NCI-H526 treated with DMSO at 0.1 percent for 48 hours (cell line): ENCODE results near the gene AGO4.
"Not testable (repeated sequence)": the region's sequence is repeated elsewhere in the genome, so short reads cannot be mapped to it uniquely, and the experiment has no call there.

ENCODE experiments used
- DNase-seq: peaks from one replicate; lab custom pipeline; 2025; lab: John Stamatoyannopoulos, UW

The AGO4 gene

DNA sequence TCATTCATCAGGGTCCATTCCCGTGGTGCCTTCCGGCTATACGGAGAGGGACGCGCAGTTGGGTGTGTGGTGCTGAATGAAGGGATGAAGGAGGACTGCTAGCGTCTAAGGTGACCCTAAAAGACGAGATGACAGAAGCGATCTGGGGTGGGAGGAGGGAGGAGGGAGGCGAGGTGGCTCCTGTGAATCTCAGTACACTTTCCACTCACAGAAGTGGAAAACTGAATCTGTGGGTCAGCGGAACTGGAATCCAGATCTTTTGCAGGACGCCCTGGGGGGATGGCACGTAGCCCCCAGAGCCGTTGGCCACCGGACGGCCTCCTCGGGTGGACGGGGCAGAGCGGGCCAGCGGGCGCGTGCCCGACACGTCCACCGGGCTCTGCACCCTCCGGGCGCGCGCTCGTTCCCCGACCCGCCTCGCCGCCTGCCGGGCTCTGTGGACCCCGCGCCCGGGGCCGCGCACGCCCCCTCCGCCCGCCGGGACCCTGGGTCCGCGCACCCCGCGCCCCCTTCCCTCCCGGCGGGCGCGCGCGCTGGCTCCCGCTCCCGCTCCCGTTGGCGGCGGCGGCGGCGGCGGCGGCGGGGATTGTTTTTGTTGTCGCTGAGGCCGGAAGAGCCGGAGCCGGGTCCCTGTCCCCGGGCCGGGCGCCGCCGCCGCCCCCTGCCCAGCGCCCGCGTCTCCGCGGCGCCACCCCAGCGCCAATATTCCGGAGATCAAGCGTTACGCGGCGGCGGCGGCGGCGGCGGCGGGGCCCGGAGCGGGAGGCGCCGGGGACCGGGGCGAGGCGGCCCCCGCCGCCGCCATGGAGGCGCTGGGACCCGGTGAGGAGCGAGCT is at the start of gene AGO4:
Gene AGO4 (plus strand): TSS at position 403 of the 836 bp plus-strand sequence. CDS start 401 bp downstream, at position 804.
- peak; percentile 27 for DNase-seq

DNA sequence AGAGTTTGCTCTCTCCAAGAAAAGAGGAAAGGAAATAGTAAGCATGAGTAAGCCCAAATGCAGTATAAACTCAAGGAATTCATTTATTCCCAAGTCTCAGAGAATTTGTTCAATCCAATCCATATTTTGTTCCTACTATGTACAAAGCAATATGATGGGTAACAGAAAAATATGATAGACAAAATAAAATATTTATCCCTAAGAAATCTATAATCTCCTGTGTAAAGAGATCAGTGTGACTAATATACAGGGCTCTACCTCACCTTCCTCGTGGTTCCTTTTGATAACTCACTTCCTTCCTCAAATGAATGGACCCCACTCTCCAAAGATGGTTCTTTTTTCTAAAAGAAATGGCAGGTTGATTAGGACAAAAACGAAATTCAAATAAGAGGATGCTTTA is 45.7 kb upstream of the AGO4 start:
- no peak for DNase-seq

DNA sequence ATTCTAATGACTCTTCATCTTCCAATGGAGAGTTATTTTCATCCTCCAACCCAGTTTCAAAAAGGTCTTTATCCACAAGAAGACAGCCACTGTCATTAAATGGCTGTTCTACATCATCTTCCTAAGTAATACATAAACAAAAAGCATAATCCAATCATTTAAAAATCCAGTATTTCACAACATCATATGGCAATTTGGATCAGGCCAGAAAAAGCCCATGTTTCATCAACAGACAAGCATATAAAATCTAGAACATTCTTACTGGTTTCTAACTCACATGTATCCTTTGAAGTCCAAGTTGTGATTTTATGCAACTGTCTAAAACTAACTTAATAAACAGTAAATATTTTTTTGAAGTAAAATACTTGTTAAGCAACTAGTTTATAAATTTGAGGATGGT is 44.6 kb upstream of the AGO4 start:
- DNase-seq, result no peak

DNA sequence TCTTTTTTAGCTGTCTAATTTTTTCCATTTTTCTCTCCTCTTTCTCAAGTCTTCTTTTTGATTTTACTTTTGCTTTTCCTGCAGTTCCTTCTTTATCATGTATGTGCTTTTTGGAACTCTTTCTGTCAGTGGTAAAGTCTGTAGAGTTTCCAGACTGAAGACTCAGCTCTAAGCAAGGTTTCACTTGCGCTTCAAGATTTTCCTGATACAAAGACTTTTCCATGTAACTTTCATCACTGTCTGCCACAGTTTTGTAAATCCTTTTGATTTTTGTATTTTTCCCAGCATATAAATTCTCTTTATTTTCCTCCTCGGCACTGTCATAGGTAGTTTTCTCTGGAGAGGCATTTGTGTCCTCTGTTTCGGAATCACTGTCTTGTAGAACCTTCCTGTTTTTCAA is 43.5 kb upstream of the AGO4 start:
- DNase-seq, result no peak

DNA sequence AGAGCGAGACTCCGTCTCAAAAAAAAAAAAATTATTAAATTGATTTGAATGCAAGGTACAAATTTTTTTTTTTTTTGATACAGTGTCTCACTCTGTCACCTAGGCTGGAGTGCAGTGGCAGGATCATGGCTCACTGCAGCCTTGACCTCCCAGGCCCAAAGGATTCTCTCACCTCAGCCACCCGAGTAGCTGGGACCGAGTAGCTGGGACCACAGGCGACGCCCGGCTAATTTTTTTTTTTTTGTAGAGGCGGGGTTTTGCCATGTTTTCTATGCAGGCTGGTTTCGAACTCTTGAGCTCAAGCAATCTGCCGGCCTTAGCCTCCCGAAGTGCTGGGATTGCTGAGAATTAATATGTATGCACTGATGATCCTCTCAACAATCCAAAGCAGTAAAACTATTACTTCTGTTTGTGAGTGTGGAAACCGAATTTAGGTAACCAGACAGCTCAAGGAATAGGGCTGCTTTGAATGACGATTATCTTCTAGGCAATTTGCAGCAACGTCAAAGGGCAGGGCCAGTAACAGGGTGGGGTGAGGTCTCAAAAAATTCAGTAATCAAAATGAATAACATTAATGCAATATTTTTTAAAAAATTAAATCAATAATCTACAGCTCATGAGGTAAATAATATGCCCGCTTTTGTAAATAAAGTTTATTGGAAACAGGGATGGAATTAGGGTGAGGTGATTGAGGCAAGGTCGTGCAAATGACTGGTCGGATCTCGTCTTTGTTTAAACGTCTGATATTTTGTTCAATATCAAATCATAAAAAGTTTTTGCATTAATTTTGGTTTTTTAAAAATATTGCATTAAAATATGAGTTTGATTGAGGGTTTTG is 39.2 kb upstream of the AGO4 start:
- DNase-seq, result no peak

DNA sequence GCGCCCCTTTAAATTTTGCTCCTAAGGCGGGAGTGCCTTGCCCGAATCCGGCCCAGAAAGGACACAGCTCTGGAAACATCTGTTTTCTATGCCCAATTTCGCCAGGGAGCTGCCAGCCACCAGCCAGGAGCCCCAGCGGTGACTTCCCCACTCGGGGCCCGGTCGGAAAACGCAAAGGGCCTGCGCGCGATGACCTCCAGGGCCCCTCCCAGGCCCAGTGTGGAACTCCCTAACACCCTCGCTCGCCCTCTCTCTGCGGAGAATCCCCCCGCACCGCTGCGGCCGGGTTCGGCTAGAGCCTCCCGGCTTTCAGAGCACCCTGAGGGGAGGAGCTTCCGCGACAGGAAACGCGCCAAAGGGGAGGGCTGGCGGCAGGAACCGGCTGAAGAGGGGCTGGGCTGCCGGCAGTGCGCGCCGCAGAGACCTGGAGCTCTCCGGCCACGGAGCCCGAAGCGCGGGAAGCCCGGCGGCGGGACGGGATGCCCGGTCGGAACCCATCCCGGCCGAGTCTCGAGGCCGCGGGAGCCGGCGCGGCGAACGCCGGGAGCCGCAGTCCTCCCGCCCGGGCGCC is 38.5 kb upstream of the AGO4 start:
- peak; percentile 80 for DNase-seq

DNA sequence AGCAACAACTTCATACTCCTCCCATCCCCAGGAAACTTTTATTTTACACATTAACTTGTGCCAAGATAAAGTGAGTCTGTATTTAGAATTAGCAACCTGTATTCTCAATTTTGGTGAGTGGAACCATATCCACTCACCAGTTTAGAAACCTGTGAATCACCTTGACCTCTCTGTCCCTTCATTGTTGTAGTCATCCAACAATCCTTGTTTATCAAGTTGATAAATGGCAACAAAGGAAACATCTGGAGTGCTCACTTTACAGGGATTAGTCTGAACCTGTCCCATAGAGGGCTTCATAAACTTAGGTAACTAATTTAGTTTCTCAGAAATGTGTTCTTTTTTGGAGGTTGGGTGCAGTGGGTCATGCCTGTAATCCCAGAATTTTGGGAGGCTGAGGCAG is 34.1 kb upstream of the AGO4 start:
- DNase-seq, result no peak

DNA sequence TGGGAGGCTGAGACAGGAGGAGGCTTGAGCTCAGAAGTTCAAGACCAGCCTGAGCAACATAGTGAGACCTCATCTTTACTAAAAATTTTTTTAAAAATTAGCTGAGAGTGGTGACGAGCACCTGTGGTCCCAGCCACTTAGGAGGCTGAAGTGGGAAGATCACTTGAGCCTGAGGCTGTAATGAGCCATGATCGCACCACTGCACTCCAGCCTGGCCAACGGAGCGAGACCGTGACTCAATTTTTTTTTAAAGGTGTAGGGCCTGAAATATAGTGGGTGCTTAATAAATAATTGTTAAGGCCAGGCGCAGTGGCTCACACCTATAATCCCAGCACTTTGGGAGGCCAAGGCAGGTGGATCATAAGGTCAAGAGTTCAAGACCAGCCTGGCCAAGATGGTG is 31.6 kb upstream of the AGO4 start:
- DNase-seq, result not testable (repeated sequence)

DNA sequence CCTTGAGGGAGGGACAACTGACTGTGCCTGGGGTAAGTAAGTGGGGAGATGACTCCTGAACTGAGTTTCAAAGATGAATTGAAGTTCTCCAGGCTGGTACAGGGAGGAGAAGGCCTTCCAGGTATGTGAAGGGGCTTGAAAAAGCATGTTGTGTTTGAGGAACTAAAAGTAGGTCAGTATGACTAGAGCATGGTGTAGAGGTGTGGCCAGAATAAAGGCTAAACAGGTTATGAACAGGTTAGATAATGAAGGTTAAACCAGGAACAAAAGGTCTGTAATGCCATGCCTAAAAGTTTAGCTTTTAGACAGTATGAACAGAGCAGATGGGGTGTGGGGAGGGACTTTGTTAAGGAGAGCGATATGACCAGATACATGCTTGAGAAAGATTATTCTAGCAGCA is 30.7 kb upstream of the AGO4 start:
- no peak for DNase-seq

DNA sequence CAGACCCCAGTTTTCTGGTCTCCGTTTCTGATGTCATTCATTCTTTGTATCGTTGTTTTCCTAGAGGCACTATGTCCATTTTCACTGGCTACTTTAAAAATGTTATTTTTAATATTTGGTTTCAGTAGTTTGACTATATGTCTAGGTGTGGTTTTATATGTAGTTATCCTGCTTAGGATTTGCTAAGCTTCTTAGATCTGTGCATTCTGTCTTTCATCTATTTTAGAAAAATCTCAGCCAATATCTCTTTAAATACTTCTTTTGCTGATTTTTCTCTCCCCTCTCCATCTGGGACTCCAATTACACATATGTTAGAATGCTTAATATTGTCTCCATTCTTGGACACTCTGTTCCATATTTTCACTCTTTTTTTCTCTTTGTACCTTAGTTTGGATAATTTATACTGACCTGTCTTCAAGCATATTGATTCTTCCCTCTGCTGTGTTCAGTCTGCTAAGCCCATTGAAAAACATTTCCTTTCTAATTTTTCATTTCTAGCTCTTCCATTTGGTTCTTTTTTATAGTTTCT is 24.7 kb upstream of the AGO4 start:
- DNase-seq, result no peak

DNA sequence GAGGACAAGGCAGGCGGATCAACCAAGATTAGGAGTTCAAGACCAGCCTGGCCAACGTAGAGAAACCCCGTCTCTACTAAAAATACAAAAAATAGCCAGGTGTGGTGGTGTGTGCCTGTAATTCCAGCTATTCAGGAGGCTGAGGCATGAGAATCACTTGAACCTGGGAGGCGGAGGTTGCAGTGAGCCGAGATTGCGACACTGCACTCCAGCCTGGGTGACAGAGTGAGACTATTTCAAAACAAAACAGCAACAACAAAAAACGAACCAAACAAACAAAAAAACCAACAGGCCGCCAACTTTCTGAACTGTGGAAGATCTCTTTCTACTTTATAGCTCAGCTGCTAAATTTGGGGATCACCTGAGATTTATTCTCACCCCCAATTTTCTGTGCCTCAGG is 23.5 kb upstream of the AGO4 start:
- DNase-seq, result not testable (repeated sequence)

DNA sequence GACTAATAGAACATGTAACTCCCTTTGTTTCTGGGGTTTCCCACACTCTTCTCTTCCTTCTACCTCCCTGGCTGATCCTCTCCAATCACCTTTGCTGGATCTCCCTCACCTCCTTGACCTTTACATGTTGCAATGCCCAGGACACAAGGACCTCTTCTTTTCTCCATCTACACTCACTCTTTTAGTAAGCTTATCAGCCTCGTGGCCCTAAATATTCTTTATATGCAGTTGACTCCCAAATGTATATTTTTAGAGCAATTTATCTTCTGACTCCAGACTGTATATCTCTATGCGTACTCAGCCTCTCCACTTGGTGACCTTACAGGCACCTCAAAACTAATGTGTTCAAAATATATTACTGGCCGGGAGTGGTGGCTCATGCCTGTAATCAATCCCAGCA is 19.7 kb upstream of the AGO4 start:
- DNase-seq, result no peak

DNA sequence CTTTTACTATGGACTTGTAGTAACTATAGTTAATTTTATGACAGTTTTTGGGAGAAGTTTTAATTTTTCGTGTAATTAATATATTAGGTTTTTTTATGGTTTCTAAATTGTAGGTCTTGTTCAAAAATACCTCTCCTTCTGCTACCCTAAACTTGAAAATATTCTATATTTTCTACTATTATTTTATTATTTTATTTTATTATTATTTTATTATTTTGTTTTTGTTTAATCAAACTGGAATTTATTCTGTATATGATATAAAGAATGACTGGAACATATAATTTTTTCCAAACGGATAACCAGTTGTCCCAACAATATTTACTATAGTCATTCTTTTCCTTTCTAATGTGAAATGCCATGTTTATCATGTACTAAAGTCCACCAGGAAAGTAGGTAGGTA is 17.1 kb upstream of the AGO4 start:
- no peak for DNase-seq

DNA sequence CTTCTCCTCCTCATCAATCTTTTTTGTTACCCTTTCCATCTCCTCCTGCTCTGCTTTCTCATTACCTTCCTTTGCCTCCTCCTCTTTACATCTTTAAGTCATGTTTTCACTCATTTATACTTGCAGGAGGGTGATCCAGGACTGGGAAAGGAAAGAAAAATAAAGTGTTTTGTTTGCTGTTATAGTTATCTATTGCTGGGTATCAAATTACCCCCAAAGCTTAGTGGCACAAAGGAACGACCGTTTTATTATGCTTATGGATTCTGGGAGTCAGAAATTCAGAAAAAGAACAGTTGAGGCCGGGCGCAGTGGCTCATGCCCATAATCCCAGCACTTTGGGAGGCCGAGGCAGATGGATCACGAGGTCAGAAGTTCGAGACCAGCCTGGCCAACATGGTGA is 12.5 kb upstream of the AGO4 start:
- DNase-seq, result no peak

DNA sequence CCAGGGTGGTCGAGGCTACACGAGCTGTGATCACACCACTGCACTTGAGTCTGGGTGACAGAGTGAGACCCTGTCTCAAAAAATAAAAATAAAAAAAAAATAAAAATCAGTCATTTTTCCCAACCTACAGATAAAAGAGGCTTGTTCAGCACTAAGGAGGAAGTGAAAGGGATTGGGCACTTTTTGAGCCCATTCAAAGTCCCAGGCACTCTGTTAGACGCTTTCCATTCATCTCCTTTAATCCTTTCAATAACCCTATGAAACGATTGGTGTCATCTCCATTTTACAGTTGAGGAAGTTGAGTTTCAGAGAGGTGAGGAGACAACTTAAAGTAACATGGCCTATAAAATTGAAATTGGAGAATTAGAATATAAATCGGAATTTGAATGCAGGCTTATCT is 10.4 kb upstream of the AGO4 start:
- DNase-seq, result no peak

DNA sequence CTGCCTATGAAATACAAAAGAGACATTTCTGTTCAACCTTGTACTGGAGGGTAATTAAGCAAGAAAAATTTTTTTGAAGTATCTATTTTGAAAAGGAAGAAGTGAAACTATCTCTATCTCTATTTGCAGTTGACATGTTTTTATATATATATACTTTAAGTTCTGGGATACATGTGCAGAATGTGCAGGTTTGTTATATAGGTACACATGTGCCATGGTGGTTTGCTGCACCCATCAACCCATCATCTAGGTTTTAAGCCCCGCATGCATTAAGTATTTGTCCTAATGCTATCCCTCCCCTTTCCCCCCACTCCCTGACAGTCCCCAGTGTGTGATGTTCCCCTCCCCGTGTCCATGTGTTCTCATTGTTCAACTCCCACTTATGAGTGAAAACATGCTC is 9.8 kb upstream of the AGO4 start:
- not testable (repeated sequence) for DNase-seq

DNA sequence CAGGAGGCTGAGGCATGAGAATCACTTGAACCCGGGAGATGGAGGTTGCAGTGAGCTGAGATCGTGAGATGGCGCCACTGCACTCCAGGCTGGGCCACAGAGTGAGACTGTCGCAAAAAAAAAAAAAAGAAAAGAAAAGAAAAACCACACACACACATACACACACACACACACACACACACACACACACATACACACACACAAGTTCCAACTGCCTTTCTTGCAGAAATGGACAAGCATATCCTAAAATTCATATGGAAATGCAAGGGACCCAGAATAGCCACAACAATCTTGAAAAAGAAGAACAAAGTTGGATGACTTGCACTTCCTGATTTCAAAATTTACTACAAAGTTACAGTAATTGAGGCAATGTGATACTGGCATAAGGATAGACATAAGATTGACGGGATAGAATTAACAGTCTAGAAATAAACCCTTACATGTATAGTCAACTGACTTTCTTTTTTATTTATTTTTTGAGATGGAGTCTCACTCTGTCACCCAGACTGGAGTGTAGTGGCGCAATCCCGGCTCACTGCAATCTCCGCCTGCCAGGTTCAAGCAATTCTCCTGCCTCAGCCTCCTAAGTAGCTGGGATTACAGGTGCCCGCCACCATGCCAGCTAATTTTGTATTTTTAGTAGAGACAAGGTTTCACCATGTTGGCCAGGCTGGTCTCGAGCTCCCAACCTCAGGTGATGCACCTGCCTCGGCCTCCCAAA is 7.5 kb upstream of the AGO4 start:
- not testable (repeated sequence) for DNase-seq

DNA sequence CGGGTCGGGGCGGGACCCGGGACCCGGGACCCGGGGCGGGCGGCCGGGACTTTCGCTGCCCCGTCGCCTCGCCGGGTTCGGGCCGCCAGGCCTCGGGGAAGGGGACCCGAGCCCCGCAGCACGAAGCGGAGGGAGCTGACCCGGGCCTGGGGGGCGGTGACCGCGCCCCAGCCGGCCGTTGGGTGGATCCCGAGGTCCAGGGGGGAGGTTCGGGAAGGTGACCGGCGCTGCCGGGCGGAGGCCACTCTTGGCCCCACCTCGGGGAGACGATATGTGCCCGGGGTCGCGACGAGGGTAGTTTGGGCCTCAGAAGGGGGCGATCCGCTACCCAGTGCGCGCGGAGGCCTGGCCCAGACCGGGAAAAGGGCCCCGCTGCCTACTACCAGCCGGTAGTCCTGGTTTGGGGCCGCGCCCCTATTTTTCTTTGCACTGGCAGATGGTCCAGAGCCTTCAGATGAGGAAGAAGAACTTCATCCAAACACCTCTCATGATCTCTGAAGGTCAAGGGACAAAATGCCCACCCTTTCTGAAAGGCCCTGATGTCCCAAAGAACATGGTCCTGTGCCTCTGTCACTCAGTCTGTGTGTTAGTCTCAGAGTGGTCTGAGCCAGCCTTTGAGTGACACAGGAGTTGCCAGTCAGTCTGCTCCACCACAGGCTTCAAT is 766 bp downstream of the AGO4 start:
- DNase-seq, result peak; percentile 37

DNA sequence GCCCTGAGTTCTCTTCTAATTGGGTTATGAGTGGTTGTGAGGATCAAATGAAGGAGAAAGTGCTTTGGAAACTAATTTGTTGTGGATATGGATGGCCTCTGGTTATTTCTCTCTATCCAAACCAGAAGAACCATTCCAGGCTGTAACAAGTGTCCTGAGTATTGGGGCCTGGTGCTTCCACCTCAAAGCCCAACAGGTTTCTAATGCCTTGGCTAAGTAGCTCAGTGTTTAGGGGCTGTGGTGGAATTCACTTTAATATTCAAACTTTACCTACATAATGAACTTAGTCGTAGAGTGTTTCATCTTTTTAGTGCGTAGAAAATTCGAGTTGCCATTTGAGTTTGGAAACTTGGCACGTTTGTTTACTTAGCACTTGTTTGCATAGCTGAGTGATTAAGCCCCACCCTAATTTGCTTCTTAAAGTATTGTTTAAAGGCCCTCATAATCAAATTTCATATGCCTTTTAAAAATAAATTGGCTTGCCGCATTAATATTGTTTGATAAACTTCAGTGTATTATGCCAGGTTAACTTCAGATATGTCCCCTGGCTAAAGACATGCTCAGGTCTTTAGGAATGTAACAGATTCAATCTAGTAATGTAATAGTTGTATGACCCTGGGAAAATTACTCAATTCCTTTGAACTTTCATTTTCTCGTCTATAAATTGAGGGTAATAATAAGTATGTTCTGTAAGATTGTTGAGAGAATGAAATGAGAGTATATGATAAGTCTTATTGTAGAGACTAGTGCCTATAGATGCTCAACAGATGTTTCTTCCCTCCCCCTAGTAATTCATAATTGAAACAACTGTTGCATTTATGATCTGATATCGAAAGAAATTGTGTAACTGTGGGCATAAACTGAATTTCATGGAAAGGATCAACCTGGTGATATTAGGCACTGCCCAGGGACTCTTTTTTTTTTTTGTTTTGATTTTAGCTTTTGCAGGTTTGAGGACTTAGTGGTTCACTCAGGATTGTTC is 1.6 kb downstream of the AGO4 start:
- DNase-seq, result peak; percentile 45
